ENCODE measurements around the gene METAP2. TPM values are rescaled to one million over a fixed set of nuclear protein-coding genes. Genes with fewer than 3 reads are reported as not detected.
"Not testable (repeated sequence)": the region's sequence is repeated elsewhere in the genome, so short reads cannot be mapped to it uniquely, and the experiment has no call there.

METAP2 gene
- total RNA-seq, 4 donors from 2014 or later, result 50.3 to 124 (median 66.3) TPM

GRCh38 chr12:95458761-95459160 lies 15.2 kb upstream of the METAP2 start:
- DNase-seq (ENCODE audit: low spot score), result no peak
- TF ChIP-seq, protein P1, sequence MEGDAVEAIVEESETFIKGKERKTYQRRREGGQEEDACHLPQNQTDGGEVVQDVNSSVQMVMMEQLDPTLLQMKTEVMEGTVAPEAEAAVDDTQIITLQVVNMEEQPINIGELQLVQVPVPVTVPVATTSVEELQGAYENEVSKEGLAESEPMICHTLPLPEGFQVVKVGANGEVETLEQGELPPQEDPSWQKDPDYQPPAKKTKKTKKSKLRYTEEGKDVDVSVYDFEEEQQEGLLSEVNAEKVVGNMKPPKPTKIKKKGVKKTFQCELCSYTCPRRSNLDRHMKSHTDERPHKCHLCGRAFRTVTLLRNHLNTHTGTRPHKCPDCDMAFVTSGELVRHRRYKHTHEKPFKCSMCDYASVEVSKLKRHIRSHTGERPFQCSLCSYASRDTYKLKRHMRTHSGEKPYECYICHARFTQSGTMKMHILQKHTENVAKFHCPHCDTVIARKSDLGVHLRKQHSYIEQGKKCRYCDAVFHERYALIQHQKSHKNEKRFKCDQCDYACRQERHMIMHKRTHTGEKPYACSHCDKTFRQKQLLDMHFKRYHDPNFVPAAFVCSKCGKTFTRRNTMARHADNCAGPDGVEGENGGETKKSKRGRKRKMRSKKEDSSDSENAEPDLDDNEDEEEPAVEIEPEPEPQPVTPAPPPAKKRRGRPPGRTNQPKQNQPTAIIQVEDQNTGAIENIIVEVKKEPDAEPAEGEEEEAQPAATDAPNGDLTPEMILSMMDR (IDR thresholded peaks at IDR 0.05), result no peak
- ATAC-seq (ENCODE audit: low FRiP score), result no peak

DNA sequence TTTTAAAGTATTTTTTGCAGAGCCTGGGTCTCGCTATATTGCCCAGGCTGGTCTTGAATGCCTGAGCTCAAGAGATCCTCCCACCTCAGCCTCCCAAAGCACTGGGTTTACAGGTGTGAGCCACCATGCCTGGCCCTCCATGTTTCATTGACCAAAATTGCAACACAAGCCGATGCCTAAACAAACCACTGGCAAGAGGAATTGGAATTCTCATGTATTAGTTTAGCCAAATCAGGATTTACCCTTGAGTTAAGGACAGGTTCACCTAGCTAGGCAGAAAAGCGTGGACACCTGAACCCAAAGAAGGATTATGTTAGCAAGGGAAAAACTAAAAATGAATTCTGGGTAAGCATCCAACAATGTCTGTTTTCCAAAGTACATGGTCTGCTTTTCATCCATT lies 14.6 kb upstream of the METAP2 start:
- TF ChIP-seq, protein P1 (IDR thresholded peaks at IDR 0.05), result no peak
- ATAC-seq (ENCODE audit: low FRiP score) (no peak), DNase-seq (ENCODE audit: low spot score) (no peak)

DNA sequence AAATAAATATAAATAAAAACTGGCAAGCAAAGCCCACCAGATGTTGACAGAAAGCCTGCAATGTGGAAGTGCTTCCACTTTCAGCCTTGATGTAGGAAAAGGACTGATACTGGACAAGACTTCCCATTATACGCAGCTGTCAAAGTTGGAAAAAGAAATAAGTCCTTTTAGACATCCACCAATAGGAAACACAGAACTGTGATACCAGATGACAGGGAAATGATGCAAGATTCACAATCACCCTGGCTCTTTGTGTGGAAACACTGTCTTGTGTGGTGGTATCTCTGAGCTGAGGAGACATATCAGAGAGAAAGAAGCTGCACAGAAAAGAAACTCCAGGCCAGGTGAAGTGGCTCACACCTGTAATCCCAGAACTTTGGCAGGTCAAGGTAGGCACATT lies 13.8 kb upstream of the METAP2 start:
- DNase-seq (ENCODE audit: low spot score) (no peak), ATAC-seq (ENCODE audit: low FRiP score) (no peak)
- TF ChIP-seq, protein P1 (IDR thresholded peaks at IDR 0.05), result no peak

- TF ChIP-seq, protein P1 (IDR thresholded peaks at IDR 0.05), result no peak
- no peak for ATAC-seq (ENCODE audit: low FRiP score)
- DNase-seq (ENCODE audit: low spot score), result no peak
These were observed 13.1 kb upstream of the METAP2 start for GRCh38 chr12:95460896-95461295.

- TF ChIP-seq, protein P1 (IDR thresholded peaks at IDR 0.05), result no peak
- DNase-seq (ENCODE audit: low spot score) (no peak), ATAC-seq (ENCODE audit: low FRiP score) (no peak)
These were observed 11.9 kb upstream of the METAP2 start for GRCh38 chr12:95462081-95462480.

GRCh38 chr12:95462551-95462950 lies 11.4 kb upstream of the METAP2 start:
- no peak for ATAC-seq (ENCODE audit: low FRiP score)
- DNase-seq (ENCODE audit: low spot score), result no peak
- TF ChIP-seq, protein P1 (IDR thresholded peaks at IDR 0.05), result no peak

- ATAC-seq (ENCODE audit: low FRiP score) (no peak), DNase-seq (ENCODE audit: low spot score) (no peak)
- TF ChIP-seq, protein P1 (IDR thresholded peaks at IDR 0.05), result no peak
These were observed 10.9 kb upstream of the METAP2 start for GRCh38 chr12:95463050-95463449.

DNA sequence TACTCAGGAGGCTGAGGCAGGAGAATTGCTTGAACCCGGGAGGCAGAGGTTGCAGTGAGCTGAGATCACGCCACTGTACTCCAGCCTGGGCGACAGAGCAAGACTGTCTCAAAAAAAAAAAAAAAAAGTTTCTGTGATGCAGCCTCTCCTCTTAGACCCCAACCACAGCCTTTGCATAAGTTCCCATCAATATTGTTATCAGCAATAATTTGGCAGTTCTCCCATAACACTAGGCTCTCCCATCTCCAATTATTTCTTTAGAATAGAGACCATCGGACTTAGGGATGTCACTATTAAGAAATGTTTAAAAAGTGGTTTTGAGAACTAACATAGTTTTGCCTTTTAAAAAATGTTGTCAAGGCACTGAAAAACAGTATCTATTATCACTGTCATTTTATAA lies 10.2 kb upstream of the METAP2 start:
- DNase-seq (ENCODE audit: low spot score); ATAC-seq (ENCODE audit: low FRiP score): not testable (repeated sequence)

All from omental fat pad (tissue), 4 donors.